GM19467 (cell line): ENCODE data around the gene KMT5C.
"Not testable (repeated sequence)": the region's sequence is repeated elsewhere in the genome, so short reads cannot be mapped to it uniquely, and the experiment has no call there.

Experiments used
- ATAC-seq: cut with Tn5 transposase; IDR thresholded peaks from one replicate; pipeline ENCODE4 v1.9.1; 2021; ENCODE audit warnings: mild to moderate bottlenecking, moderate library complexity; ENCODE audit not compliant: unreplicated experiment

KMT5C gene

GRCh38 chr19:55315956-55316525, 23.6 kb upstream of the KMT5C start:
- ATAC-seq: no peak

- ATAC-seq: no peak
These were observed 23.0 kb upstream of the KMT5C start for GRCh38 chr19:55316646-55317045.

GRCh38 chr19:55319785-55320184, 19.9 kb upstream of the KMT5C start:
- ATAC-seq: no peak

- ATAC-seq: no peak
These were observed 18.7 kb upstream of the KMT5C start for GRCh38 chr19:55320844-55321419.

GRCh38 chr19:55321466-55322137, 18.1 kb upstream of the KMT5C start:
- no peak for ATAC-seq

GRCh38 chr19:55322204-55322885, 17.3 kb upstream of the KMT5C start:
- ATAC-seq: no peak

GRCh38 chr19:55324662-55325061, 15.0 kb upstream of the KMT5C start:
- no peak for ATAC-seq

- ATAC-seq: no peak
These were observed 14.5 kb upstream of the KMT5C start, which contains the start of gene TMEM150B for GRCh38 chr19:55325172-55325571. TMEM150B (minus strand) TSS chr19:55325341; CDS start chr19:55321036, 4,305 bp downstream.

- ATAC-seq: not testable (repeated sequence)
These were observed 10.8 kb upstream of the KMT5C start for GRCh38 chr19:55328774-55329318.

GRCh38 chr19:55329791-55330190, 9.9 kb upstream of the KMT5C start:
- not testable (repeated sequence) for ATAC-seq

GRCh38 chr19:55333870-55334269, 5.8 kb upstream of the KMT5C start:
- ATAC-seq: no peak

GRCh38 chr19:55336101-55336500, 3.6 kb upstream of the KMT5C start:
- no peak for ATAC-seq

GRCh38 chr19:55339889-55340783, 460 bp downstream of the KMT5C start:
- no peak for ATAC-seq

- no peak for ATAC-seq
These were observed 1.1 kb downstream of the KMT5C start for GRCh38 chr19:55340784-55341147.

GRCh38 chr19:55341171-55341588, 1.5 kb downstream of the KMT5C start:
- ATAC-seq: no peak

GRCh38 chr19:55341595-55342531, 2.2 kb downstream of the KMT5C start:
- no peak for ATAC-seq

GRCh38 chr19:55344444-55344843, 4.8 kb downstream of the KMT5C start:
- ATAC-seq: no peak

GRCh38 chr19:55345101-55345817, 5.6 kb downstream of the KMT5C start:
- no peak for ATAC-seq
